NT2/D1 (cell line): ENCODE data around the gene PNPLA3.

ENCODE experiments used
- SUZ12 ChIP-seq: IDR thresholded peaks from 2 replicates; pipeline ENCODE4 v1.6.1; 2011; ENCODE audit not compliant: insufficient read length, insufficient read depth; ENCODE audit errors: extremely low read depth
- YY1 ChIP-seq: IDR thresholded peaks from 2 replicates; pipeline ENCODE4 v1.6.1; 2011; ENCODE audit not compliant: insufficient read length, insufficient read depth
- ZNF274 ChIP-seq: IDR thresholded peaks from 2 replicates; pipeline ENCODE4 v1.6.1; 2011; ENCODE audit warnings: mild to moderate bottlenecking, low read depth, low read length

DNA sequence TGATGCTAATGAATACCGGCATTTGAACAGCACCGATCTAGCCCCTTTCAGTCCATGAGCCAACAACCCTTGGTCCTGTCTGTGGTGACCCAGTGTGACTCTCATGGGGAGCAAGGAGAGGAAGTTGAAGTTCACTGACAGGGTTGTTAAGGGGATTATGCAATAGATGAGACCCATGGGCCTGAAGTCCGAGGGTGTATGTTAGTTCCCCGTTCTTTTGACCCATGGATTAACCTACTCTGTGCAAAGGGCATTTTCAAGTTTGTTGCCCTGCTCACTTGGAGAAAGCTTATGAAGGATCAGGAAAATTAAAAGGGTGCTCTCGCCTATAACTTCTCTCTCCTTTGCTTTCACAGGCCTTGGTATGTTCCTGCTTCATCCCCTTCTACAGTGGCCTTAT, 4.9 kb downstream of the PNPLA3 start:
- TF ChIP-seq YY1 (no peak), ZNF274 (no peak), SUZ12 (no peak)
